HepG2 (cell line): ENCODE results near the gene TBC1D14. TPM values are rescaled to one million over a fixed set of nuclear protein-coding genes. Genes with fewer than 3 reads are reported as not detected.

Experiments
- ATF1 ChIP-seq: IDR thresholded peaks from 2 replicates; pipeline ENCODE4 v1.6.1; 2016; ENCODE audit warnings: mild to moderate bottlenecking, control low read depth
- ATF2 ChIP-seq: sonication (generic); formaldehyde crosslinking; IDR thresholded peaks from 2 replicates; pipeline ENCODE4 v1.4.0; 2020; ENCODE audit warnings: missing genetic modification reagents
- ATRX ChIP-seq: sonication (generic); formaldehyde crosslinking; IDR thresholded peaks from 2 replicates; pipeline ENCODE4 v1.4.0; 2020; ENCODE audit warnings: missing genetic modification reagents, borderline replicate concordance
- BHLHE40 ChIP-seq: IDR thresholded peaks from 2 replicates; pipeline ENCODE4 v1.6.1; 2011; ENCODE audit warnings: low read length, improper control_type of control experiment
- CENPT ChIP-seq: sonication (generic); formaldehyde crosslinking; IDR thresholded peaks from 2 replicates; pipeline ENCODE4 v1.8.0; 2022; ENCODE audit warnings: low read depth, mild to moderate bottlenecking, moderate library complexity, missing genetic modification reagents
- CSRNP2 ChIP-seq: sonication (generic); formaldehyde crosslinking; conservative IDR thresholded peaks from 2 replicates; pipeline ENCODE4 v1.8.0; 2022; ENCODE audit warnings: low read depth, missing genetic modification reagents
- FLYWCH1 ChIP-seq: sonication (generic); formaldehyde crosslinking; IDR thresholded peaks from 2 replicates; pipeline ENCODE4 v1.8.1; 2023; ENCODE audit warnings: mild to moderate bottlenecking, missing genetic modification reagents
- GATA4 ChIP-seq: sonication (generic); IDR thresholded peaks from 2 replicates; pipeline ENCODE4 v1.6.1; 2016; ENCODE audit warnings: antibody characterized with exemption, low read depth, borderline replicate concordance
- HOXD1 ChIP-seq: sonication (generic); formaldehyde crosslinking; IDR thresholded peaks from 2 replicates; pipeline ENCODE4 v1.5.0; 2020; ENCODE audit warnings: missing genetic modification reagents
- MYPOP ChIP-seq: sonication (generic); formaldehyde crosslinking; IDR thresholded peaks from 2 replicates; pipeline ENCODE4 v1.8.1; 2023; ENCODE audit warnings: mild to moderate bottlenecking, moderate library complexity, missing genetic modification reagents
- ZFAT ChIP-seq: sonication (generic); formaldehyde crosslinking; conservative IDR thresholded peaks from 2 replicates; pipeline ENCODE4 v1.8.1; 2023; ENCODE audit warnings: missing genetic modification reagents, inconsistent platforms
- ZFP82 ChIP-seq: sonication (generic); formaldehyde crosslinking; IDR thresholded peaks from 2 replicates; pipeline ENCODE4 v1.5.1; 2020; ENCODE audit warnings: mild to moderate bottlenecking, missing genetic modification reagents, borderline replicate concordance
- ZNF280D ChIP-seq: sonication (generic); formaldehyde crosslinking; IDR thresholded peaks from 2 replicates; pipeline ENCODE4 v1.5.1; 2020; ENCODE audit warnings: mild to moderate bottlenecking, missing genetic modification reagents
- ZNF576 ChIP-seq: sonication (generic); formaldehyde crosslinking; IDR thresholded peaks from 2 replicates; pipeline ENCODE4 v1.4.0; 2020; ENCODE audit warnings: mild to moderate bottlenecking, missing genetic modification reagents
- ZNF7 ChIP-seq: IDR thresholded peaks from 2 replicates; pipeline ENCODE4 v1.6.1; 2016; ENCODE audit warnings: missing biosample characterization, missing genetic modification reagents
- ZNF749 ChIP-seq: sonication (generic); formaldehyde crosslinking; IDR thresholded peaks from 2 replicates; pipeline ENCODE4 v1.8.0; 2022; ENCODE audit warnings: mild to moderate bottlenecking, missing genetic modification reagents, moderate library complexity, borderline replicate concordance
- polyA plus RNA-seq, 8 experiments: library from polyadenylated mRNA; depleted of rRNA in 3 of 8; stranded (reverse) in 7 of 8; unstranded in 1 of 8; fragments of >200 nt; fragmentation: Illumina TruSeq in 4 of 8; extraction: Trizol in 4 of 8; gene quantifications; 2 replicates each; pipeline versions ENCODE4 v1.2.1 to v1.2.3, GENCODE V29; 2011 to 2016; ENCODE audit warnings: low read depth in 4 of 8, missing spikeins in 1 of 8, mixed read lengths in 1 of 8; ENCODE audit not compliant: insufficient read depth in 1 of 8
- total RNA-seq, 5 experiments: library from RNA; depleted of rRNA; stranded (reverse); fragments of >200 nt; fragmentation: Illumina TruSeq; extraction: Trizol; gene quantifications; 2 replicates each; pipeline ENCODE4 v1.2.3, GENCODE V29; 2016; ENCODE audit warnings: low read depth in 1 of 5
- TF ChIP-seq, protein P1 (sequence below): sonication (generic); formaldehyde crosslinking; IDR thresholded peaks from 2 replicates; pipeline ENCODE4 v1.4.0; 2020; ENCODE audit warnings: missing genetic modification reagents, mild to moderate bottlenecking, borderline replicate concordance
- TF ChIP-seq, protein P2 (sequence below): sonication (generic); formaldehyde crosslinking; IDR thresholded peaks from 2 replicates; pipeline ENCODE4 v1.4.0; 2020; ENCODE audit warnings: missing genetic modification reagents

Gene TBC1D14
- total and polyA plus RNA-seq, 2 of the 13 experiments (the other 11 are each of a cell fraction or from before 2014, with no cell fraction given): 29.5 to 46.5 TPM

GRCh38 chr4:6986072-6986780, 76.6 kb downstream of the TBC1D14 start (continued):
- TF ChIP-seq ZNF749 (CRISPR knock-in tag) (no peak), FLYWCH1 (CRISPR knock-in tag) (no peak), ZNF7 (CRISPR knock-in tag) (no peak), CSRNP2 (CRISPR knock-in tag) (no peak), BHLHE40 (0 out of 2 replicates have a peak, but pooled peaks have one; percentile 4), ATF2 (CRISPR knock-in tag) (no peak), HOXD1 (no peak), CENPT (no peak), ATRX (CRISPR knock-in tag) (no peak), MYPOP (CRISPR knock-in tag) (peak; percentile 32; the same call in 1 of the 2 replicates), ZNF280D (CRISPR knock-in tag) (no peak), ZFP82 (CRISPR knock-in tag) (no peak), ZFAT (CRISPR knock-in tag) (0 out of 2 replicates have a peak, but pooled peaks have one; percentile 56), ZNF576 (no peak), GATA4 (no peak), ATF1 (CRISPR knock-in tag) (no peak)
- TF ChIP-seq, protein P1, sequence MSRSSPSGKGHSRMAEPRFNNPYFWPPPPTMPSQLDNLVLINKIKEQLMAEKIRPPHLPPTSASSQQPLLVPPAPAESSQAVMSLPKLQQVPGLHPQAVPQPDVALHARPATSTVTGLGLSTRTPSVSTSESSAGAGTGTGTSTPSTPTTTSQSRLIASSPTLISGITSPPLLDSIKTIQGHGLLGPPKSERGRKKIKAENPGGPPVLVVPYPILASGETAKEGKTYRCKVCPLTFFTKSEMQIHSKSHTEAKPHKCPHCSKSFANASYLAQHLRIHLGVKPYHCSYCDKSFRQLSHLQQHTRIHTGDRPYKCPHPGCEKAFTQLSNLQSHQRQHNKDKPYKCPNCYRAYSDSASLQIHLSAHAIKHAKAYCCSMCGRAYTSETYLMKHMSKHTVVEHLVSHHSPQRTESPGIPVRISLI: no peak
- TF ChIP-seq, protein P2, sequence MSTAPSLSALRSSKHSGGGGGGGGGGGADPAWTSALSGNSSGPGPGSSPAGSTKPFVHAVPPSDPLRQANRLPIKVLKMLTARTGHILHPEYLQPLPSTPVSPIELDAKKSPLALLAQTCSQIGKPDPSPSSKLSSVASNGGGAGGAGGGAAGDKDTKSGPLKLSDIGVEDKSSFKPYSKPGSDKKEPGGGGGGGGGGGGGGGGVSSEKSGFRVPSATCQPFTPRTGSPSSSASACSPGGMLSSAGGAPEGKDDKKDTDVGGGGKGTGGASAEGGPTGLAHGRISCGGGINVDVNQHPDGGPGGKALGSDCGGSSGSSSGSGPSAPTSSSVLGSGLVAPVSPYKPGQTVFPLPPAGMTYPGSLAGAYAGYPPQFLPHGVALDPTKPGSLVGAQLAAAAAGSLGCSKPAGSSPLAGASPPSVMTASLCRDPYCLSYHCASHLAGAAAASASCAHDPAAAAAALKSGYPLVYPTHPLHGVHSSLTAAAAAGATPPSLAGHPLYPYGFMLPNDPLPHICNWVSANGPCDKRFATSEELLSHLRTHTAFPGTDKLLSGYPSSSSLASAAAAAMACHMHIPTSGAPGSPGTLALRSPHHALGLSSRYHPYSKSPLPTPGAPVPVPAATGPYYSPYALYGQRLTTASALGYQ: no peak
